Nephron progenitor cell (in vitro differentiated cells): ENCODE measurements around the gene GALR1.

Experiments used
- DNase-seq: peaks from one replicate; pipeline ENCODE4 v3.0.0; 2021
- H3K27ac Mint-ChIP-seq: 2 replicates; pipeline ENCODE4 v1.8.0; 2021; ENCODE audit warnings: mild to moderate bottlenecking, moderate library complexity, mixed read lengths
- H3K27me3 Mint-ChIP-seq: 2 replicates; pipeline ENCODE4 v1.8.0; 2021; ENCODE audit warnings: mild to moderate bottlenecking, low read depth, mixed read lengths; ENCODE audit not compliant: poor library complexity
- H3K36me3 Mint-ChIP-seq: 2 replicates; pipeline ENCODE4 v1.8.0; 2021; ENCODE audit warnings: low read depth, mixed read lengths
- H3K4me1 Mint-ChIP-seq: 2 replicates; pipeline ENCODE4 v1.8.0; 2021; ENCODE audit warnings: mixed read lengths
- H3K4me3 Mint-ChIP-seq: 2 replicates; pipeline ENCODE4 v1.8.0; 2021; ENCODE audit warnings: mild to moderate bottlenecking, moderate library complexity, mixed read lengths
- H3K9me3 Mint-ChIP-seq: 2 replicates; pipeline ENCODE4 v1.8.0; 2021; ENCODE audit warnings: mild to moderate bottlenecking, moderate library complexity, mixed read lengths
- CTCF ChIP-seq: fragments of 200-600 bp; sonication (generic); IDR thresholded peaks from 2 replicates; pipeline ENCODE4 v1.5.0; 2021; ENCODE audit warnings: antibody characterized with exemption

Gene GALR1

GRCh38 chr18:77251730-77252050 is 2.0 kb downstream of the GALR1 start:
- no peak for DNase-seq
- Mint-ChIP-seq H3K4me3 (no peak overlapping the region), H3K36me3 (peaks cover 7% of the 10 kb centered on the region), H3K27ac (no peak overlapping the region), H3K4me1 (peaks cover 9% of the 10 kb centered on the region), H3K9me3 (peaks cover 32% of the 10 kb centered on the region), H3K27me3 (peaks cover 100% of the 10 kb centered on the region)
- TF ChIP-seq CTCF: no peak

GRCh38 chr18:77254711-77255405 is 5.2 kb downstream of the GALR1 start:
- Mint-ChIP-seq H3K27ac (no peak overlapping the region), H3K4me1 (peaks cover 4% of the 10 kb centered on the region), H3K27me3 (peaks cover 83% of the 10 kb centered on the region), H3K9me3 (peaks cover 19% of the 10 kb centered on the region), H3K4me3 (no peak overlapping the region), H3K36me3 (no peaks in the 10 kb centered on the region)
- no peak for DNase-seq
- TF ChIP-seq CTCF: no peak

- H3K27me3 Mint-ChIP-seq: peaks cover 80% of the 10 kb centered on the region
Measured at GRCh38 chr18:77255426-77256105, 5.9 kb downstream of the GALR1 start.

GRCh38 chr18:77262643-77263465 is 13.2 kb downstream of the GALR1 start:
- no peak for DNase-seq
- Mint-ChIP-seq H3K27ac (no peak overlapping the region), H3K27me3 (peaks cover 9% of the 10 kb centered on the region), H3K9me3 (peaks cover 14% of the 10 kb centered on the region), H3K4me3 (no peak overlapping the region), H3K36me3 (no peaks in the 10 kb centered on the region), H3K4me1 (no peaks in the 10 kb centered on the region)
- no peak for TF ChIP-seq CTCF

More at GRCh38 chr18:77255426-77256105, 5.9 kb downstream of the GALR1 start:
- H3K36me3 Mint-ChIP-seq: no peaks in the 10 kb centered on the region
- no peak for TF ChIP-seq CTCF
- no peak for DNase-seq
- H3K4me3 Mint-ChIP-seq: no peak overlapping the region
- H3K9me3 Mint-ChIP-seq: peaks cover 19% of the 10 kb centered on the region
- H3K27ac Mint-ChIP-seq: no peak overlapping the region
- H3K4me1 Mint-ChIP-seq: peaks cover 4% of the 10 kb centered on the region

- H3K4me1 Mint-ChIP-seq: no peaks in the 10 kb centered on the region
- no peak for TF ChIP-seq CTCF
- peaks cover 8% of the 10 kb centered on the region for H3K27me3 Mint-ChIP-seq
- no peak for DNase-seq
- peaks cover 10% of the 10 kb centered on the region for H3K9me3 Mint-ChIP-seq
- no peak overlapping the region for H3K4me3 Mint-ChIP-seq
- no peaks in the 10 kb centered on the region for H3K36me3 Mint-ChIP-seq
- no peak overlapping the region for H3K27ac Mint-ChIP-seq
Measured at GRCh38 chr18:77263466-77263763, 13.8 kb downstream of the GALR1 start.
